ENCODE results near the gene GJD3.

Gene GJD3

DNA sequence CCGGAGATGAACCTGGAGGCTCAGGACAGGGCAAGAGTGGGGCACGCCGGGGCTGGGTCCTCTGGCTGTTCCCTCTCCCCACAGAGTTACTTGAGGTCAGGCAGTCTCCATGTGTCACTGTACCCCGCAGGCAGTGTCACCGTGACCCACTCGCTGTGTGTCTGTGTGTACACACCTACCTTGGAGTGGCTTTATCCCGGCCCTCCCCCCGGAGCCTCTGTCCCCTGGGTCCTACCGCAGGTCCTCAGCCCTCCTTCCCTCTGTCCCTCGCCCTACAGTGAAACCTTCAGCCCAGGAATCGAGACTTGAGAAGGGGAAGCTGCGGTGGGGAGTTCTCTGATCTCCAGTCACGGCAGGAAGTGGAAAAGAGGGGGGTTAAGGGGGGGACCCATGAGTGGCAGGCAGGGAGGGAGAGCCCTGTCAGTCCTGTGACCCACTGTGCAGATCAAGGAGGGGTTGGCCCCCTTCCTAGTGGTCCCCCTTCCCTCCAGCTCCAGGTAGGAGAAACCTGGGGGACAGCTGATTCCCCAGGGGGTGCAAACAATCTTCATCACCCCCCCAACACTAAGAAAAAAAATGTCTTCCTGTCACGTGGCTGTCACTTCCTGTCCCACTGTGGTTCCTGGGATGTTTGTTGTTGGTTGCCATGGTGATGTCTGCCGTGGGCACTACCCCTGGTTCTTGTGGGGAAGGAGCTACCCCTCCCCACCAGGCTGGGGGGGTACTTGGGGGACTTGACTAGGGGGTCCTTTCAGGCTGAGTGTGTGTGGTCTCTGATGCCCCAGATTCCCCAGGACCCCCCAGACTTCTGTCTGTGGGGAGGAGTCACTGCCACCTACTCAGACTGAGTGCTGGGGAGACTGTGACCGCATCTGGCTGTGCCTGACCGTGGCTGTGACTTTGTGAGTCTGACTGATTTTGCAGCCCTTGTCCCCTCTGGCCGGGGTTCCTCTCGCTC lies 41.9 kb downstream of the GJD3 start:
- H3K27me3 ChIP-seq (ENCODE audit: insufficient read depth, low read depth, severe bottlenecking): no peaks in the 10 kb centered on the region
- no peaks in the 10 kb centered on the region for H3K9me3 ChIP-seq (ENCODE audit: severe bottlenecking)
- DNase-seq: no peak
- H3K36me3 ChIP-seq: no peaks in the 10 kb centered on the region; the same call in 1 of the 2 replicates
- TF ChIP-seq, protein P1, sequence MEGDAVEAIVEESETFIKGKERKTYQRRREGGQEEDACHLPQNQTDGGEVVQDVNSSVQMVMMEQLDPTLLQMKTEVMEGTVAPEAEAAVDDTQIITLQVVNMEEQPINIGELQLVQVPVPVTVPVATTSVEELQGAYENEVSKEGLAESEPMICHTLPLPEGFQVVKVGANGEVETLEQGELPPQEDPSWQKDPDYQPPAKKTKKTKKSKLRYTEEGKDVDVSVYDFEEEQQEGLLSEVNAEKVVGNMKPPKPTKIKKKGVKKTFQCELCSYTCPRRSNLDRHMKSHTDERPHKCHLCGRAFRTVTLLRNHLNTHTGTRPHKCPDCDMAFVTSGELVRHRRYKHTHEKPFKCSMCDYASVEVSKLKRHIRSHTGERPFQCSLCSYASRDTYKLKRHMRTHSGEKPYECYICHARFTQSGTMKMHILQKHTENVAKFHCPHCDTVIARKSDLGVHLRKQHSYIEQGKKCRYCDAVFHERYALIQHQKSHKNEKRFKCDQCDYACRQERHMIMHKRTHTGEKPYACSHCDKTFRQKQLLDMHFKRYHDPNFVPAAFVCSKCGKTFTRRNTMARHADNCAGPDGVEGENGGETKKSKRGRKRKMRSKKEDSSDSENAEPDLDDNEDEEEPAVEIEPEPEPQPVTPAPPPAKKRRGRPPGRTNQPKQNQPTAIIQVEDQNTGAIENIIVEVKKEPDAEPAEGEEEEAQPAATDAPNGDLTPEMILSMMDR (IDR thresholded peaks at IDR 0.05; ENCODE audit: low read depth, low read length): no peak
- H3K27ac ChIP-seq: no peak overlapping the region
- H3K4me3 ChIP-seq (ENCODE audit: low read depth, low read length): no peak overlapping the region

DNA sequence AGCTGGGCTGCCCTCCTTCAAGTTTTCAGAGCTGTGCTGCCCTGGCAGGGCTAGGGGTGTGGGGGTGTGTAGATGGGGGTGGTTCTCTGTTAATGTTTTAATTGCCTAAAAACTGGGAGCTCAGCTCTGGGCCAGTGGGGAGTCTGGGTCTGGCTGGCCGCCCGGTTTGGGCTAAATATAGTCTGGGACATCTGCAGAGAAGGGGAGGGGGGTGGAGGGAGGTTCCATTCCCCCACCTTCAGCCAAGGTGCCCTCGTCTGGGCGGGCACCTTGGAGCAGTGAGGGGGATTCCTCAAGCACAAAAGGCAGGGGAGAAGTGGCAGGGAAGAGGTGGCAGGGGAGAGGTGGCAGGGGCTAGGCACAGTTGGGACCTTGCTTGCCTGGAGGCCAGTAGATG lies 42.6 kb downstream of the GJD3 start:
- Histone ChIP-seq H3K9me3 (ENCODE audit: severe bottlenecking) (no peaks in the 10 kb centered on the region), H3K27ac (no peak overlapping the region), H3K27me3 (ENCODE audit: insufficient read depth, low read depth, severe bottlenecking) (no peaks in the 10 kb centered on the region), H3K36me3 (no peaks in the 10 kb centered on the region; the same call in 1 of the 2 replicates), H3K4me3 (ENCODE audit: low read depth, low read length) (no peak overlapping the region)
- TF ChIP-seq, protein P1 (IDR thresholded peaks at IDR 0.05; ENCODE audit: low read depth, low read length): no peak
- DNase-seq: no peak

DNA sequence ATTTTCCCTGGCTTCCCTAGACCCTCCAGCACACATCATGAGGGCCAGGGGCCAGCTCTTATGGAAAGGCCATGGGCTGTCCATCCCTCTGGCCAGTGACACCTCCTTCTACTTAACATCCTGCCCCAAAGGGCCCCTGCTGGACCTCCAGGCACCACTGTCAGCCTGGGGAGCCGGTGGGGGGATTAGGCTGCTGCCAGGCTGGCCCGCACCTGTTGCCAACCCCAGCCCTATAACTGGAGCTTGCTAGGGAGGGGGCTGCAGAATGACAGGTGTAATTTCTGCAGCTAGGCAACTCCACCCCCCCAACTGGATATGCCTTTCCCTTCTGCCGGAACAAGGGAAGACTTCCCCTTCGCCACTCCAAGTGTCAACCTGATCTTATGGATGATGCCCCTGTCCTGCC lies 43.0 kb downstream of the GJD3 start:
- Histone ChIP-seq H3K36me3 (no peaks in the 10 kb centered on the region; the same call in 1 of the 2 replicates), H3K27me3 (ENCODE audit: insufficient read depth, low read depth, severe bottlenecking) (no peaks in the 10 kb centered on the region), H3K27ac (no peak overlapping the region), H3K4me3 (ENCODE audit: low read depth, low read length) (no peak overlapping the region), H3K9me3 (ENCODE audit: severe bottlenecking) (no peaks in the 10 kb centered on the region)
- no peak for DNase-seq
- TF ChIP-seq, protein P1 (IDR thresholded peaks at IDR 0.05; ENCODE audit: low read depth, low read length): no peak

DNA sequence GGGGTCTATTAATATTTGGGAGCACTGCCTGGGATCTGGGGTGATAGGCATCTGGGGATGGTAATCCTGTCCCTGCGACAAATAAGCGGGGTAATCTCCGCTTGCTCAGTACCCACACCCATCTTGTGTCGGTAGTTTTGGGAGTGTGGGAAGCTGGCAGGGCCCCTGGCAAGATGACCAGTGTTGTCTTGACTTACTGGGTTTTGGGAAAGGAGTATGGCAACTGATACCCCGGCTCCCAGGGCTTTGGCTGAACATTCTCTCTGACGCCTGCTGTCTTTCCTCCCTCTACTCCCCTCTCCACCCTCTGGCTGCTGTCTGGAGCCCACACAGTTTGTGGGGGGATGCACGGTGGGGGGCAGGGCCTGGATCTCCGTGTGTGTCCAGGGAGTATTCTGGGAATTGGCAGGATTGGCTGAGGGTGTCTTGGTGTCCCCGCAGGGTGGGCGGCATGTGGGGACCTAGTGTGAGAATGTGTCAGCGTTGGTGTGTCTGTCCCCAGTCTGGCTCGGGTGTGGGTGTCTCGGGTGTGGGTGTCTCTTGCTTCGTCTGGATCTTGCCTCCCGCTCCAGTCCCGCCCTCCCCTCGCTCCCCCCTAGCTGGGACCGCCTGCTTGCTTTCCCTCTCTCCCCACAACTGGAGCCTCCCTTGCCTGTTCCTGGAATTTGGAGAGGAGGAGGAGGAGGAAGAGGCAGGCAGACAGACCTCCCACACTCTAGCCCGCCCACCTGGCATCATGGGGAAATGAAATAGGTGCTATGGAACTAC lies 43.6 kb downstream of the GJD3 start:
- no peak overlapping the region for H3K4me3 ChIP-seq (ENCODE audit: low read depth, low read length)
- no peaks in the 10 kb centered on the region; the same call in 1 of the 2 replicates for H3K36me3 ChIP-seq
- DNase-seq: no peak
- H3K27me3 ChIP-seq (ENCODE audit: insufficient read depth, low read depth, severe bottlenecking): no peaks in the 10 kb centered on the region
- H3K9me3 ChIP-seq (ENCODE audit: severe bottlenecking): no peaks in the 10 kb centered on the region
- H3K27ac ChIP-seq: no peak overlapping the region
- TF ChIP-seq, protein P1 (IDR thresholded peaks at IDR 0.05; ENCODE audit: low read depth, low read length): no peak

DNA sequence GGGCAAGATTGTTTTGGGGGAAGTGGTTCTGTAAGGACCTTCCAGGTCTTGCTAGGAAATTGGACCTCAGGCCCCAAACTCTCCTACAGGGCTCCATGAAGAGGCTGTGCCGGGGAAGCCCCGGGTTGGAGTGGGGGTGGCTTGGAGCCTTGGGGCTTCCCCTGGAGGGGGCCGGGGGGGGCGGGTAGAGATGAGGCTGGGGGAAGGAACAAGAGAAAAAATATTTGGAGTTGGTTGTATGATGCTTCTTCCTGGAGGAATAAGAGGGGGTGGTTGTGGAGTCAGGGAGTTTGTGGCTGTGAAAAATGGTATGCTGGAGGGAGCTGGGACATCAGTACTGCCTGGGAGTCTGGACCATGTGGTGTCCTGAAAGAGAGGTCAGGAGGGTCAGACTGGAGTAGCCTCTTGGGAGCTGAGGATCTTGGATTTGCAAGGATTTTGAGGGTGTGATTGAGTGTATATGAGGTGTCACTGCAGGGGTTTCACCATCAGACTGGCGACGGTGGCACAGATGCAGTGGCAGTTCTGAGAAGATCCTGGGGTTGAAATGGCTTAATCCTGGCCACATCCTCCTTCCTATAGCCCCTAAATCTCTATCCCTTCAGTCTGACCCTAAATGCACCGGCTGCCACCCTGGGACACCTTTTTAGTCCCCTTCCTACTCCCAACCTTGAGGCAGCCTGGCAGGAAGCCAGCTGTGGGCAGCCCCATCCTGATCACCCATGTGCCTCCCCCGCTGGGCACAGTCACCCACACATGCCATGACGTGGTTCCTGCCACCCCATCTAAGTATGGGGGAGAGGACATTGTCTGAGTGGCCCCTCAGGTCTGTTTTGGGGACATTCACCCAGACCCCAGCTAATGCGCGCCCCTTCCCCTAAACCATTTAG lies 44.6 kb downstream of the GJD3 start:
- no peak overlapping the region for H3K27ac ChIP-seq
- H3K4me3 ChIP-seq (ENCODE audit: low read depth, low read length): peak overlapping the region; percentile 85
- TF ChIP-seq, protein P1 (IDR thresholded peaks at IDR 0.05; ENCODE audit: low read depth, low read length): no peak
- no peaks in the 10 kb centered on the region; the same call in 1 of the 2 replicates for H3K36me3 ChIP-seq
- no peaks in the 10 kb centered on the region for H3K9me3 ChIP-seq (ENCODE audit: severe bottlenecking)
- peak; percentile 71 for DNase-seq
- H3K27me3 ChIP-seq (ENCODE audit: insufficient read depth, low read depth, severe bottlenecking): no peaks in the 10 kb centered on the region

Data from WERI-Rb-1 (cell line).